ENCODE results near the gene CCL4.
A peak's percentile ranks its signal among the peaks of the same experiment; 100 is the strongest.
"Not testable (repeated sequence)": the region's sequence is repeated elsewhere in the genome, so short reads cannot be mapped to it uniquely, and the experiment has no call there.

Gene CCL4

GRCh38 chr17:36089339-36089865, 14.2 kb upstream of the CCL4 start:
- in situ Hi-C loops (cut with MboI; ENCODE audit: low sequenced_read_pairs, unreplicated experiment), result no loop called here
- DNase-seq (ENCODE audit: low spot score), result no peak
- TF ChIP-seq, protein P1, sequence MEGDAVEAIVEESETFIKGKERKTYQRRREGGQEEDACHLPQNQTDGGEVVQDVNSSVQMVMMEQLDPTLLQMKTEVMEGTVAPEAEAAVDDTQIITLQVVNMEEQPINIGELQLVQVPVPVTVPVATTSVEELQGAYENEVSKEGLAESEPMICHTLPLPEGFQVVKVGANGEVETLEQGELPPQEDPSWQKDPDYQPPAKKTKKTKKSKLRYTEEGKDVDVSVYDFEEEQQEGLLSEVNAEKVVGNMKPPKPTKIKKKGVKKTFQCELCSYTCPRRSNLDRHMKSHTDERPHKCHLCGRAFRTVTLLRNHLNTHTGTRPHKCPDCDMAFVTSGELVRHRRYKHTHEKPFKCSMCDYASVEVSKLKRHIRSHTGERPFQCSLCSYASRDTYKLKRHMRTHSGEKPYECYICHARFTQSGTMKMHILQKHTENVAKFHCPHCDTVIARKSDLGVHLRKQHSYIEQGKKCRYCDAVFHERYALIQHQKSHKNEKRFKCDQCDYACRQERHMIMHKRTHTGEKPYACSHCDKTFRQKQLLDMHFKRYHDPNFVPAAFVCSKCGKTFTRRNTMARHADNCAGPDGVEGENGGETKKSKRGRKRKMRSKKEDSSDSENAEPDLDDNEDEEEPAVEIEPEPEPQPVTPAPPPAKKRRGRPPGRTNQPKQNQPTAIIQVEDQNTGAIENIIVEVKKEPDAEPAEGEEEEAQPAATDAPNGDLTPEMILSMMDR (IDR thresholded peaks at IDR 0.05; ENCODE audit: borderline replicate concordance, control extremely low read depth, extremely low read depth, insufficient read depth, missing control alignments), result no peak

- DNase-seq (ENCODE audit: low spot score), result peak; percentile 59
- TF ChIP-seq, protein P1 (IDR thresholded peaks at IDR 0.05; ENCODE audit: borderline replicate concordance, control extremely low read depth, extremely low read depth, insufficient read depth, missing control alignments), result no peak
- in situ Hi-C loops (cut with MboI; ENCODE audit: low sequenced_read_pairs, unreplicated experiment), result no loop called here
These were observed 13.5 kb upstream of the CCL4 start, which contains the start of gene CCL3 for GRCh38 chr17:36089888-36090836. Gene CCL3, minus strand, starts transcription at chr17:36090143. Its CDS starts 85 bp downstream, at chr17:36090058.

GRCh38 chr17:36092230-36092629, 11.4 kb upstream of the CCL4 start:
- TF ChIP-seq, protein P1 (IDR thresholded peaks at IDR 0.05; ENCODE audit: borderline replicate concordance, control extremely low read depth, extremely low read depth, insufficient read depth, missing control alignments), result no peak
- DNase-seq (ENCODE audit: low spot score), result peak; percentile 29
- in situ Hi-C loops (cut with MboI; ENCODE audit: low sequenced_read_pairs, unreplicated experiment), result no loop called here

DNA sequence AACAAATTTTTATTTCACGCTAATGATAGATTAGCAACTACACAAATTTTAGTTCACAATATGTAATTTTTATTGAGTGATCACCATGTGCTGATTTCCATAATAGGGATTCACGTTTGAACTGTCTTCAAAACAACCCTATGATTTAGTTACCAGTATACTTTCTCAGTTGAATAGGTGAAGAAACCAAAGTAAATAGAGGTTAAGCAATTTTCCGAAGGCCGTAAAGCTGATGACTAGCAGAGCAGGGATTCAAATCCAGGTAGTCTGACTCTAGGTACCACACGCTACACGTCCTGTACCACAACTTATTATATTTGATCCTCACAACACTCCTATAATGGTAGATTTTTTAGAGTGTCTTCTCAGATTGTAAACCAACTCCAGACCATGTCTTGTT, 10.9 kb upstream of the CCL4 start:
- in situ Hi-C loops (cut with MboI; ENCODE audit: low sequenced_read_pairs, unreplicated experiment), result not testable (repeated sequence)

DNA sequence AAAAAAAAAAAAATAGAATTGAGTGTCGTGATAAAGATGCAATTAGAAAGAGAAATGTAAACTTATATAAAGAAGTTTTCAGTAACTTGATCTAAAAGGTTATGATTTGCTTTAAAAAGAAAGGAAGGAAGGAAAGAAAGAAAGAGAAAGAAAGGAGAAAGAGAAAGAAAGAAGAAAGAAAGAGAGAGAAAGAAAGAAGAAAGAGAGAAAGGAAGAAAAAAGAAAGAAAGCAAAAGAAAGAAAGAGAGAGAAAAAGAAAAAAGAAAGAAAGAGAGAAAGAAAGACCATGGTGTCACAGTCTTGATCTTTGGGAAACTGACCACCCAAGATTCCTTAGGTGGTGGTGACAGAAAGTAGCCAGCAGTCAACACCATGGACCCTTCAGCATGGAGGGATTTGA, 9.4 kb upstream of the CCL4 start:
- in situ Hi-C loops (cut with MboI; ENCODE audit: low sequenced_read_pairs, unreplicated experiment), result no loop called here

More for the DNA sequence above, 10.9 kb upstream of the CCL4 start:
- DNase-seq (ENCODE audit: low spot score), result not testable (repeated sequence)

GRCh38 chr17:36094746-36095145, 8.9 kb upstream of the CCL4 start:
- no peak for DNase-seq (ENCODE audit: low spot score)
- TF ChIP-seq, protein P1 (IDR thresholded peaks at IDR 0.05; ENCODE audit: borderline replicate concordance, control extremely low read depth, extremely low read depth, insufficient read depth, missing control alignments), result no peak
- in situ Hi-C loops (cut with MboI; ENCODE audit: low sequenced_read_pairs, unreplicated experiment), result no loop called here

More for the DNA sequence above, 9.4 kb upstream of the CCL4 start:
- DNase-seq (ENCODE audit: low spot score), result no peak
- TF ChIP-seq, protein P1 (IDR thresholded peaks at IDR 0.05; ENCODE audit: borderline replicate concordance, control extremely low read depth, extremely low read depth, insufficient read depth, missing control alignments), result no peak

DNA sequence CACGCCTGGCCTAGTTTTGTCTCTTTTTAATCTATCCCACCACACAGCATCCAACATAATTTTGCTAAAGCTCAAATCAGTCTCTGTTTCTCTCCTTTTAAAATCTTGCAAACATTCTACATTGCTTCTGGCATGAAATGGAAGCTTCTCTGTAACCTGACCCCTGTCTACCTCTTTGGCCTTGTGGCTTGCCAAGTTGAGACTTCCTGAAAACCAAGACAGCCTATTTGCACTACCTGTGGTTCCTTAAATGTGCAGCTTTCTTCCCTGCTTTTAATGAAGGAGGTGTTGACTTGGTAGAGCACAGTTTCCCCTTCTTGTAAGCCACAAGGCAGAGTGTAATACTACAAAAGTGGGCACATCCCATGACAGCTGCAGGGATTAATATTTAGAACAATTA, 7.6 kb upstream of the CCL4 start:
- no peak for DNase-seq (ENCODE audit: low spot score)
- in situ Hi-C loops (cut with MboI; ENCODE audit: low sequenced_read_pairs, unreplicated experiment), result no loop called here
- TF ChIP-seq, protein P1 (IDR thresholded peaks at IDR 0.05; ENCODE audit: borderline replicate concordance, control extremely low read depth, extremely low read depth, insufficient read depth, missing control alignments), result no peak

GRCh38 chr17:36099004-36099403, 4.6 kb upstream of the CCL4 start:
- in situ Hi-C loops (cut with MboI; ENCODE audit: low sequenced_read_pairs, unreplicated experiment), result not testable (repeated sequence)

GRCh38 chr17:36104246-36104645, 619 bp downstream of the CCL4 start:
- in situ Hi-C loops (cut with MboI; ENCODE audit: low sequenced_read_pairs, unreplicated experiment); DNase-seq (ENCODE audit: low spot score): not testable (repeated sequence)

More at GRCh38 chr17:36099004-36099403, 4.6 kb upstream of the CCL4 start:
- DNase-seq (ENCODE audit: low spot score), result not testable (repeated sequence)
